Measurements from ENCODE around the gene EEIG1.
"Not testable (repeated sequence)": the region's sequence is repeated elsewhere in the genome, so short reads cannot be mapped to it uniquely, and the experiment has no call there.

DNA sequence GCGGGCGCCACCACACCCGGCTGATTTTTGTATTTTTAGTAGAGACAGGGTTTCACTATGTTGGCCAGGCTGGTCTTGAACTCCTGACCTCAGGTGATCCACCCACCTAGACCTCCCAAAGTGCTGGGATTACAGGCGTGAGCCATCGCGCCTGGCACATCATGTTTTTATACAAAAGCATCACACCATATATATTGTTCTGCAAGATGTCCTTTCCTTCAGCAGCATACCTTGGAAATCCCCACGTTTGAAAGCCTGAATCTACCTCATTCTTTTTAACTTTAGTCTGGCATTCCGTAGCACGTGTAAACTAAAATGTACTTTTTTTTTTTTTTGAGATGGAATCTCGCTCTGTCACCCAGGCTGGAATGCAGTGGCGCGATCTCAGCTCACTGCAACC lies 42.9 kb upstream of the EEIG1 start:
- TF ChIP-seq, protein P1, sequence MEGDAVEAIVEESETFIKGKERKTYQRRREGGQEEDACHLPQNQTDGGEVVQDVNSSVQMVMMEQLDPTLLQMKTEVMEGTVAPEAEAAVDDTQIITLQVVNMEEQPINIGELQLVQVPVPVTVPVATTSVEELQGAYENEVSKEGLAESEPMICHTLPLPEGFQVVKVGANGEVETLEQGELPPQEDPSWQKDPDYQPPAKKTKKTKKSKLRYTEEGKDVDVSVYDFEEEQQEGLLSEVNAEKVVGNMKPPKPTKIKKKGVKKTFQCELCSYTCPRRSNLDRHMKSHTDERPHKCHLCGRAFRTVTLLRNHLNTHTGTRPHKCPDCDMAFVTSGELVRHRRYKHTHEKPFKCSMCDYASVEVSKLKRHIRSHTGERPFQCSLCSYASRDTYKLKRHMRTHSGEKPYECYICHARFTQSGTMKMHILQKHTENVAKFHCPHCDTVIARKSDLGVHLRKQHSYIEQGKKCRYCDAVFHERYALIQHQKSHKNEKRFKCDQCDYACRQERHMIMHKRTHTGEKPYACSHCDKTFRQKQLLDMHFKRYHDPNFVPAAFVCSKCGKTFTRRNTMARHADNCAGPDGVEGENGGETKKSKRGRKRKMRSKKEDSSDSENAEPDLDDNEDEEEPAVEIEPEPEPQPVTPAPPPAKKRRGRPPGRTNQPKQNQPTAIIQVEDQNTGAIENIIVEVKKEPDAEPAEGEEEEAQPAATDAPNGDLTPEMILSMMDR (IDR thresholded peaks at IDR 0.05): not testable (repeated sequence)
- not testable (repeated sequence) for TF ChIP-seq POLR2A (IDR thresholded peaks at IDR 0.05)
